Cortex of kidney (tissue), 1 donor: Measurements from ENCODE around the gene DHFR.
"Not testable (repeated sequence)": the region's sequence is repeated elsewhere in the genome, so short reads cannot be mapped to it uniquely, and the experiment has no call there.

Experiments
- DNase-seq: peaks from one replicate; lab custom pipeline; 2025; lab: John Stamatoyannopoulos, UW

DHFR gene

GRCh38 chr5:80597500-80597899 is 57.3 kb downstream of the DHFR start:
- no peak for DNase-seq

DNA sequence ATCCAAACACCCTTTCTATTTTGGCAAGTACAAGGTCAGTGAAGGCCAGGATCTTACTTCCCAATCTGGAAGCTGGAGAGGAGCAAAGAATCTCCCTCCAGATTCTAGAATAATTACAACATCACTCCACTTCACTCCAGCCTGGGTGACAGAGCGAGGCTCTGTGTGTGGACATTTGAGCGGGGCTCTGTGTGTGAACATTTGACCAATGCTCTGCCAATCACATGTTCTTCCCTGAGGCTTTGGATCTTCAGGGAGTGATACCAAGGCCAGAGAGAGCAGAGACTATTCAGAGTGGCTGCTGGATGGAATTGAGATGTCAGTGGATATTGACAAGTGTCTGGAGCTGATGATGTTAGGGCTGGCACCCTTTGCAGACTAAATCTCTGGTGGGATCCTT is 60.0 kb downstream of the DHFR start:
- no peak for DNase-seq

GRCh38 chr5:80592761-80593160 is 62.0 kb downstream of the DHFR start:
- DNase-seq, result no peak

- no peak for DNase-seq
Measured at GRCh38 chr5:80592105-80592504, 62.7 kb downstream of the DHFR start.

DNA sequence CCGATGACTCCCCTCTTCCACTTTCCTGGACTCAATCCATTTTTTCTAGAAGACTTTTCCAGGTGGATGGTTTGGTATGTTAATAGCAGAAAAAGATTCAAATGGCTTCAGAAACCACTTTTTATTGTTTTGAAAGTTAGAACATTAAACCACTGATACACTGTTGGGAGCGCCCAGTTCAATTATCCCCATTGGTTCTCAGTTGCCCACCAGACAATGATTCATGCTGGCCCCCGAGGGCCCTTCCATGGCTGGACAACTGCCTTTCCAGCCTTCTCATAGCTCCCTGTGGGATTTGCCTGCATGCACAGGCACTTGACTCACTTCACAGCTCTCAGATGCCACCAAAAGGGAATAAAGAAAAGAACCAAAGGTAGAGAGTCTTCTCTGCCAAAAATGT is 63.4 kb downstream of the DHFR start:
- DNase-seq, result no peak

DNA sequence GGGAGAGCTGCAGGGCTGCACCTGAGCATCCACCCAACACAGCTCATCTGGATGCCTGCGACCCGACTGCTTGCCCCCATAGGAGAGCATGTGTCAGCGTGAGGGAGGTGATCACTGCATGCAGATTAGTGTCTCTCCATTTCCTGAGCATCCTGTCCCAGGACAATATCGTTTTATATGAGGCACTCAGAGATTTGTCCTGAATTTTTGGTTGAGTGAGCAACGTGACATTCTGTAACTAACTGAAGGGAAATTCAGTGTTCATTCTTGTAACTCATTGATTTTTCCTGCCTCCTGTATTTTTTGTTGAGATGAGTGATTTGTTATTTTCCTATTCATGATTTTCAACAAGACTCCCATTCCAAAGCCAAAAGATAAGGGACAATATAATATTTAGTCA is 64.0 kb downstream of the DHFR start:
- DNase-seq, result no peak

- no peak for DNase-seq
Measured at GRCh38 chr5:80588858-80589540, 65.8 kb downstream of the DHFR start.

GRCh38 chr5:80584770-80585169 is 70.0 kb downstream of the DHFR start:
- DNase-seq, result no peak

- not testable (repeated sequence) for DNase-seq
Measured at GRCh38 chr5:80580291-80580690, 74.5 kb downstream of the DHFR start.

GRCh38 chr5:80579050-80579449 is 75.7 kb downstream of the DHFR start:
- DNase-seq, result no peak

DNA sequence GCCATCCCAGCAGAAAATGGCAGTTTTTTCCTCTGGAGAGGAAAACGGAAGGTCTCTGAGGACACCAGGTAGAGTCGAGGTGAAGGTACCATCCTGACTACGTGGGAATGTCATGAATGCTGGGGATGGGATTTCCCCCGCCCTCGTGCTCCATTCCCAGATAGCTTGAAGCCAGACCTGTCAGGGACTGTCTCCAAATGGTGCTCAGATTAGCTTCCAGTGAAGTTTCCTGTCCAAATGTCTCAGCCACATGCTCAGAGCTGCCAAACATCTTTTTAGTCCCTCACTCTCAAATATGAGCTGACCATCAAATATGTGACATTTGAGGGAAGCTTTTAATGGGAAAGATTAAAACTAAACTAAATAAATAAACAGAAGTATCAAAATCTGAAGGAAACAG is 77.1 kb downstream of the DHFR start:
- no peak for DNase-seq

DNA sequence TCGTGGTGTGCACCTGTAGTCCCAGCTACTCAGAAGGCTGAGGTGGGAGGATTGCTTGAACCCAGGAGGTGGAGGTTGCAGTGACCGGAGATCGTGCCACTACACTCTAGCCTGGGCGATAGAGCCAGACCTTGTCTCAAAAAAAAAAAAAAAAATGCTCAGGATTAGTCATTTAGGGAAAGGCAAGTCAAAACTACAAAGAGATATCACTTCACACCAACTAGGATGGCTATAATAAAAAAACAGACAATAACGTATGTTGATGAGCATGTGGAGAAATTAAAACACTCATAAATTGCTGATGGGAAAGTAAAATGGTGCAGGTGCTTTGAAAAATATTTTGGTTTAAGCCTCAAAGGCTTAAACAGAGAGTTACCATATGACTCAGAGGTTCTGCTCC is 78.4 kb downstream of the DHFR start:
- no peak for DNase-seq
